SK-N-SH treated with all-trans-retinoic acid at 6 μM for 48 hours (cell line): ENCODE data around the gene ZC3H10.

Experiments
- ATAC-seq: fragments of 200-7000 bp; cut with Tn5 transposase; 3 replicates; pipeline ENCODE4 v1.9.1; 2020; ENCODE audit warnings: mild to moderate bottlenecking, moderate library complexity
- ARNTL ChIP-seq: fragments of 450-650 bp; formaldehyde crosslinking; IDR thresholded peaks from 2 replicates; pipeline ENCODE4 v1.5.0; 2020; ENCODE audit warnings: low read depth, mild to moderate bottlenecking, moderate library complexity, borderline replicate concordance
- CSDC2 ChIP-seq: fragments of 250-450 bp; sonication (Bioruptor Pico); IDR thresholded peaks from 2 replicates; pipeline ENCODE4 v1.5.0; 2020; ENCODE audit warnings: mild to moderate bottlenecking, moderate library complexity
- ESRRG ChIP-seq: fragments of 250-450 bp; sonication (Bioruptor Pico); IDR thresholded peaks from 2 replicates; pipeline ENCODE4 v1.6.1; 2021; ENCODE audit warnings: mild to moderate bottlenecking
- GLIS3 ChIP-seq: fragments of 250-450 bp; sonication (Bioruptor Pico); IDR thresholded peaks from 2 replicates; pipeline ENCODE4 v1.5.0; 2020; ENCODE audit warnings: mild to moderate bottlenecking, moderate library complexity
- ISL1 ChIP-seq: fragments of 250-450 bp; sonication (Bioruptor Pico); IDR thresholded peaks from 2 replicates; pipeline ENCODE4 v2.1.2; 2022; ENCODE audit warnings: mild to moderate bottlenecking, moderate library complexity
- OSR1 ChIP-seq: fragments of 250-450 bp; sonication (Bioruptor Pico); IDR thresholded peaks from 2 replicates; pipeline ENCODE4 v1.8.0; 2022; ENCODE audit warnings: moderate library complexity, mild to moderate bottlenecking, inconsistent platforms
- PPARA ChIP-seq: fragments of 250-450 bp; sonication (Bioruptor Pico); IDR thresholded peaks from 2 replicates; pipeline ENCODE4 v1.5.0; 2020; ENCODE audit warnings: mild to moderate bottlenecking, borderline replicate concordance
- SNAI2 ChIP-seq: fragments of 250-450 bp; sonication (Bioruptor Pico); IDR thresholded peaks from 2 replicates; pipeline ENCODE4 v1.5.0; 2020; ENCODE audit warnings: mild to moderate bottlenecking, moderate library complexity
- TCF4 ChIP-seq: fragments of 250-450 bp; sonication (Bioruptor Pico); IDR thresholded peaks from 2 replicates; pipeline ENCODE4 v1.8.0; 2021; ENCODE audit warnings: mild to moderate bottlenecking, moderate library complexity, borderline replicate concordance
- TOX ChIP-seq: fragments of 250-450 bp; sonication (Bioruptor Pico); IDR thresholded peaks from 2 replicates; pipeline ENCODE4 v1.8.0; 2021; ENCODE audit warnings: mild to moderate bottlenecking, moderate library complexity, borderline replicate concordance
- ZC3H10 ChIP-seq: fragments of 250-450 bp; sonication (Bioruptor Pico); IDR thresholded peaks from 2 replicates; pipeline ENCODE4 v1.5.1; 2021; ENCODE audit warnings: mild to moderate bottlenecking, moderate library complexity
- ZFP3 ChIP-seq: fragments of 250-450 bp; sonication (Bioruptor Pico); IDR thresholded peaks from 2 replicates; pipeline ENCODE4 v1.5.0; 2020; ENCODE audit warnings: mild to moderate bottlenecking, moderate library complexity
- ZFP30 ChIP-seq: fragments of 450-650 bp; formaldehyde crosslinking; IDR thresholded peaks from 2 replicates; pipeline ENCODE4 v1.5.0; 2022; ENCODE audit warnings: mild to moderate bottlenecking, moderate library complexity
- ZNF70 ChIP-seq: fragments of 450-650 bp; formaldehyde crosslinking; IDR thresholded peaks from 2 replicates; pipeline ENCODE4 v1.5.0; 2020; ENCODE audit warnings: mild to moderate bottlenecking, moderate library complexity
- ZNF8 ChIP-seq: fragments of 450-650 bp; formaldehyde crosslinking; IDR thresholded peaks from 2 replicates; pipeline ENCODE4 v1.5.0; 2020; ENCODE audit warnings: mild to moderate bottlenecking, moderate library complexity
- TF ChIP-seq, protein P1 (sequence below): fragments of 250-450 bp; sonication (Bioruptor Pico); IDR thresholded peaks from 2 replicates; pipeline ENCODE4 v1.5.0; 2020; ENCODE audit warnings: mild to moderate bottlenecking, moderate library complexity
- TF ChIP-seq, protein P2 (sequence below): fragments of 250-450 bp; sonication (Bioruptor Pico); IDR thresholded peaks from 2 replicates; pipeline ENCODE4 v1.8.0; 2021; ENCODE audit warnings: low read depth, mild to moderate bottlenecking, moderate library complexity, borderline replicate concordance
- TF ChIP-seq, protein P3 (sequence below): fragments of 250-450 bp; sonication (Bioruptor Pico); IDR thresholded peaks from 2 replicates; pipeline ENCODE4 v1.5.1; 2021; ENCODE audit warnings: mild to moderate bottlenecking, moderate library complexity
- TF ChIP-seq, protein P4 (sequence below): fragments of 250-450 bp; sonication (Bioruptor Pico); IDR thresholded peaks from 2 replicates; pipeline ENCODE4 v1.8.0; 2020; ENCODE audit warnings: mild to moderate bottlenecking, moderate library complexity, borderline replicate concordance

The ZC3H10 gene

DNA sequence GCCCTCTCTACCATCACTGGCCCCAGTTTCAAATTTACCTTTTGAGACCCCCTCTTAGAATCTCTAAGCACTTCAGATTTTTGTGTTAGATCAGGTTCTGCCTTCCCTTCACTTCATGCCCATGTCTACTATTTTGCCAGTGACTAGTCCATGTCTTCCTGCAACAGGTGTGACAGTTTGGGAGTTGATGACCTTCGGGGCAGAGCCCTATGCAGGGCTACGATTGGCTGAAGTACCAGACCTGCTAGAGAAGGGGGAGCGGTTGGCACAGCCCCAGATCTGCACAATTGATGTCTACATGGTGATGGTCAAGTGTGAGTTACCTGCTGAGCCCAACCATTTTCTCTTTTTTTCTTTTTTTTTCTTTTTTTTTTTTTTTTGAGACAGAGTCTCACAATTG is 19.5 kb upstream of the ZC3H10 start:
- ATAC-seq: no peak
- TF ChIP-seq, protein P1, sequence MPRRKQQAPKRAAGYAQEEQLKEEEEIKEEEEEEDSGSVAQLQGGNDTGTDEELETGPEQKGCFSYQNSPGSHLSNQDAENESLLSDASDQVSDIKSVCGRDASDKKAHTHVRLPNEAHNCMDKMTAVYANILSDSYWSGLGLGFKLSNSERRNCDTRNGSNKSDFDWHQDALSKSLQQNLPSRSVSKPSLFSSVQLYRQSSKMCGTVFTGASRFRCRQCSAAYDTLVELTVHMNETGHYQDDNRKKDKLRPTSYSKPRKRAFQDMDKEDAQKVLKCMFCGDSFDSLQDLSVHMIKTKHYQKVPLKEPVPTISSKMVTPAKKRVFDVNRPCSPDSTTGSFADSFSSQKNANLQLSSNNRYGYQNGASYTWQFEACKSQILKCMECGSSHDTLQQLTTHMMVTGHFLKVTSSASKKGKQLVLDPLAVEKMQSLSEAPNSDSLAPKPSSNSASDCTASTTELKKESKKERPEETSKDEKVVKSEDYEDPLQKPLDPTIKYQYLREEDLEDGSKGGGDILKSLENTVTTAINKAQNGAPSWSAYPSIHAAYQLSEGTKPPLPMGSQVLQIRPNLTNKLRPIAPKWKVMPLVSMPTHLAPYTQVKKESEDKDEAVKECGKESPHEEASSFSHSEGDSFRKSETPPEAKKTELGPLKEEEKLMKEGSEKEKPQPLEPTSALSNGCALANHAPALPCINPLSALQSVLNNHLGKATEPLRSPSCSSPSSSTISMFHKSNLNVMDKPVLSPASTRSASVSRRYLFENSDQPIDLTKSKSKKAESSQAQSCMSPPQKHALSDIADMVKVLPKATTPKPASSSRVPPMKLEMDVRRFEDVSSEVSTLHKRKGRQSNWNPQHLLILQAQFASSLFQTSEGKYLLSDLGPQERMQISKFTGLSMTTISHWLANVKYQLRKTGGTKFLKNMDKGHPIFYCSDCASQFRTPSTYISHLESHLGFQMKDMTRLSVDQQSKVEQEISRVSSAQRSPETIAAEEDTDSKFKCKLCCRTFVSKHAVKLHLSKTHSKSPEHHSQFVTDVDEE: no peak
- TF ChIP-seq GLIS3 (CRISPR knock-in tag) (no peak), TCF4 (CRISPR knock-in tag) (no peak), PPARA (no peak), ESRRG (no peak)
- TF ChIP-seq, all 23 proteins: peak for 0

DNA sequence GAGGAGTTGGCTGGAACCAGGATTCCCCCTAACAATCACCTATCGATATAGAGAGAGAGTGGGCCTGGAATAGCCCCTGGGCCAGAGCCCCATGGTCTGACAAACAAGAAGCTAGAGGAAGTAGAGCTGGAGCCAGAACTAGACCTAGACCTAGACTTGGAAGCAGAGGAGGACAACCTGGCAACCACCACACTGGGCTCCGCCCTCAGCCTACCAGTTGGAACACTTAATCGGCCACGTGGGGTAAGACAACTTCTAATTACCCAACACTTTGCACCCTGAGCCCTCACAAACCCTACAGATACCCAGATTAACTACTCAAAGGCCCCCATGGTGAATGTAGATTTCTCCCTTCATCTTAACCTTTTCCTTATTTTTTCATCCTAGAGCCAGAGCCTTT is 18.3 kb upstream of the ZC3H10 start:
- TF ChIP-seq, protein P2, sequence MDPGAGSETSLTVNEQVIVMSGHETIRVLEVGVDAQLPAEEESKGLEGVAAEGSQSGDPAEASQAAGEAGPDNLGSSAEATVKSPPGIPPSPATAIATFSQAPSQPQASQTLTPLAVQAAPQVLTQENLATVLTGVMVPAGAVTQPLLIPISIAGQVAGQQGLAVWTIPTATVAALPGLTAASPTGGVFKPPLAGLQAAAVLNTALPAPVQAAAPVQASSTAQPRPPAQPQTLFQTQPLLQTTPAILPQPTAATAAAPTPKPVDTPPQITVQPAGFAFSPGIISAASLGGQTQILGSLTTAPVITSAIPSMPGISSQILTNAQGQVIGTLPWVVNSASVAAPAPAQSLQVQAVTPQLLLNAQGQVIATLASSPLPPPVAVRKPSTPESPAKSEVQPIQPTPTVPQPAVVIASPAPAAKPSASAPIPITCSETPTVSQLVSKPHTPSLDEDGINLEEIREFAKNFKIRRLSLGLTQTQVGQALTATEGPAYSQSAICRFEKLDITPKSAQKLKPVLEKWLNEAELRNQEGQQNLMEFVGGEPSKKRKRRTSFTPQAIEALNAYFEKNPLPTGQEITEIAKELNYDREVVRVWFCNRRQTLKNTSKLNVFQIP (CRISPR knock-in tag): no peak
- TF ChIP-seq SNAI2: no peak
- TF ChIP-seq PPARA: no peak
- no peak for TF ChIP-seq TOX (CRISPR knock-in tag)
- no peak for TF ChIP-seq ZNF8 (CRISPR knock-in tag)
- TF ChIP-seq, protein P3, sequence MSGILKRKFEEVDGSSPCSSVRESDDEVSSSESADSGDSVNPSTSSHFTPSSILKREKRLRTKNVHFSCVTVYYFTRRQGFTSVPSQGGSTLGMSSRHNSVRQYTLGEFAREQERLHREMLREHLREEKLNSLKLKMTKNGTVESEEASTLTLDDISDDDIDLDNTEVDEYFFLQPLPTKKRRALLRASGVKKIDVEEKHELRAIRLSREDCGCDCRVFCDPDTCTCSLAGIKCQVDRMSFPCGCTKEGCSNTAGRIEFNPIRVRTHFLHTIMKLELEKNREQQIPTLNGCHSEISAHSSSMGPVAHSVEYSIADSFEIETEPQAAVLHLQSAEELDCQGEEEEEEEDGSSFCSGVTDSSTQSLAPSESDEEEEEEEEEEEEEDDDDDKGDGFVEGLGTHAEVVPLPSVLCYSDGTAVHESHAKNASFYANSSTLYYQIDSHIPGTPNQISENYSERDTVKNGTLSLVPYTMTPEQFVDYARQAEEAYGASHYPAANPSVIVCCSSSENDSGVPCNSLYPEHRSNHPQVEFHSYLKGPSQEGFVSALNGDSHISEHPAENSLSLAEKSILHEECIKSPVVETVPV (CRISPR knock-in tag): no peak
- TF ChIP-seq TCF4 (CRISPR knock-in tag): no peak
- TF ChIP-seq ARNTL: no peak
- no peak for TF ChIP-seq ESRRG
- TF ChIP-seq, protein P4, sequence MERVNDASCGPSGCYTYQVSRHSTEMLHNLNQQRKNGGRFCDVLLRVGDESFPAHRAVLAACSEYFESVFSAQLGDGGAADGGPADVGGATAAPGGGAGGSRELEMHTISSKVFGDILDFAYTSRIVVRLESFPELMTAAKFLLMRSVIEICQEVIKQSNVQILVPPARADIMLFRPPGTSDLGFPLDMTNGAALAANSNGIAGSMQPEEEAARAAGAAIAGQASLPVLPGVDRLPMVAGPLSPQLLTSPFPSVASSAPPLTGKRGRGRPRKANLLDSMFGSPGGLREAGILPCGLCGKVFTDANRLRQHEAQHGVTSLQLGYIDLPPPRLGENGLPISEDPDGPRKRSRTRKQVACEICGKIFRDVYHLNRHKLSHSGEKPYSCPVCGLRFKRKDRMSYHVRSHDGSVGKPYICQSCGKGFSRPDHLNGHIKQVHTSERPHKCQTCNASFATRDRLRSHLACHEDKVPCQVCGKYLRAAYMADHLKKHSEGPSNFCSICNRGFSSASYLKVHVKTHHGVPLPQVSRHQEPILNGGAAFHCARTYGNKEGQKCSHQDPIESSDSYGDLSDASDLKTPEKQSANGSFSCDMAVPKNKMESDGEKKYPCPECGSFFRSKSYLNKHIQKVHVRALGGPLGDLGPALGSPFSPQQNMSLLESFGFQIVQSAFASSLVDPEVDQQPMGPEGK (CRISPR knock-in tag): no peak
- no peak for TF ChIP-seq CSDC2 (CRISPR knock-in tag)
- no peak for TF ChIP-seq GLIS3 (CRISPR knock-in tag)
- no peak for TF ChIP-seq ZFP3
- no peak for ATAC-seq

DNA sequence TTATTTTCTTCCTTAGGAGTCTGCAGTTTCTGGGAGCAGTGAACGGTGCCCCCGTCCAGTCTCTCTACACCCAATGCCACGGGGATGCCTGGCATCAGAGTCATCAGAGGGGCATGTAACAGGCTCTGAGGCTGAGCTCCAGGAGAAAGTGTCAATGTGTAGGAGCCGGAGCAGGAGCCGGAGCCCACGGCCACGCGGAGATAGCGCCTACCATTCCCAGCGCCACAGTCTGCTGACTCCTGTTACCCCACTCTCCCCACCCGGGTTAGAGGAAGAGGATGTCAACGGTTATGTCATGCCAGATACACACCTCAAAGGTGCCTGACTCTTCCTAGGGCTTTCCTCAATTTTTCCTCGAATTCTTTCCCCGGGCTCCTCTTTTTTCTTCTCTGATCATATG is 17.0 kb upstream of the ZC3H10 start:
- no peak for ATAC-seq
- TF ChIP-seq ZFP30 (CRISPR knock-in tag) (no peak), TCF4 (CRISPR knock-in tag) (no peak), ISL1 (no peak), GLIS3 (CRISPR knock-in tag) (no peak), ESRRG (no peak), ZNF70 (CRISPR knock-in tag) (no peak), SNAI2 (no peak), ZC3H10 (CRISPR knock-in tag) (no peak)
- TF ChIP-seq, protein P2 (CRISPR knock-in tag): no peak
- TF ChIP-seq, all 23 proteins: peak for 0

DNA sequence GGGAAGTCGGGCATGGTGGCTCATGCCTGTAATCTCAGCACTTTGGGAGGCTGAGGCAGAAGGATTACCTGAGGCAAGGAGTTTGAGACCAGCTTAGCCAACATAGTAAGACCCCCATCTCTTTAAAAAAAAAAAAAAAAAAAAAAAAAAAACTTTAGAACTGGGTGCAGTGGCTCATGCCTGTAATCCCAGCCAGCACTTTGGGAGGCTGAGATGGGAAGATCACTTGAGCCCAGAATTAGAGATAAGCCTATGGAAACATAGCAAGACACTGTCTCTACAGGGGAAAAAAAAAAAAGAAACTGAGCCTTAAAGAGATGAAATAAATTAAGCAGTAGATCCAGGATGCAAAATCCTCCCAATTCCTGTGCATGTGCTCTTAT is 15.4 kb upstream of the ZC3H10 start:
- no peak for ATAC-seq
- TF ChIP-seq OSR1 (CRISPR knock-in tag) (no peak), CSDC2 (CRISPR knock-in tag) (no peak), TCF4 (CRISPR knock-in tag) (no peak), ISL1 (no peak), GLIS3 (CRISPR knock-in tag) (no peak), SNAI2 (no peak), ARNTL (no peak)
- TF ChIP-seq, protein P2 (CRISPR knock-in tag): no peak
